ENCODE data around the gene ZC3H14. TPM values are rescaled to one million over a fixed set of nuclear protein-coding genes. Genes with fewer than 3 reads are reported as not detected.

Gene ZC3H14
- total RNA-seq, 4 donors from 2014 or later, result 34.0 to 49.5 (median 42.4) TPM

- intact Hi-C loops (cut with DNase I; ENCODE audit: low total_unique reads), result loop anchor here (5.0 to 10.0 kb wide), 4 partner anchors 166 to 1706 kb away; partner anchors contain the start of genes EFCAB11, GALC, PSMC1 and SPATA7
- peaks cover 24 to 35% of the 10 kb centered on the region in 2 donors for H3K4me1 ChIP-seq
- in situ Hi-C loops (cut with MboI; ENCODE audit: low sequenced_read_pairs in 4 of 4), result loop anchor here in 2 of 4 donors (10.0 to 25.0 kb wide), 2 partner anchors 56 to 1836 kb away; partner anchors contain the start of gene CALM1 (in 1 of the 2)
Measured at GRCh38 chr14:88551094-88551870, 11.6 kb upstream of the ZC3H14 start.

GRCh38 chr14:88551980-88552431 is 10.8 kb upstream of the ZC3H14 start:
- Histone ChIP-seq H3K27me3 (no peaks in the 10 kb centered on the region), H3K4me3 (peak overlapping the region; percentile 74 to 82 (median 77)), H3K9me3 (no peaks in the 10 kb centered on the region), H3K36me3 (peaks cover 0 to 18% of the 10 kb centered on the region in 2 donors), H3K4me1 (peaks cover 24 to 35% of the 10 kb centered on the region in 2 donors), H3K27ac (peak overlapping the region; percentile 79 to 94 (median 84))
- intact Hi-C loops (cut with DNase I; ENCODE audit: low total_unique reads), result loop anchor here (5.0 to 10.0 kb wide), 4 partner anchors 167 to 1705 kb away; partner anchors contain the start of genes EFCAB11, GALC, PSMC1 and SPATA7
- ATAC-seq, result peak; percentile 4 to 9
- DNase-seq, result peak in 1 of 2 donors; percentile 16
- in situ Hi-C loops (cut with MboI; ENCODE audit: low sequenced_read_pairs in 4 of 4), result loop anchor here in 2 of 4 donors (10.0 to 25.0 kb wide), 2 partner anchors 57 to 1835 kb away; partner anchors contain the start of gene CALM1 (in 1 of the 2)
- TF ChIP-seq CTCF (IDR thresholded peaks at IDR 0.05 in 4 of 5, conservative IDR thresholded peaks at IDR 0.05 in 1 of 5) (no peak), POLR2A (IDR thresholded peaks at IDR 0.05) (no peak)

More at GRCh38 chr14:88551094-88551870, 11.6 kb upstream of the ZC3H14 start:
- ATAC-seq (peak; percentile 81 to 83), DNase-seq (peak; percentile 55 to 77)
- peaks cover 0 to 18% of the 10 kb centered on the region in 2 donors for H3K36me3 ChIP-seq
- no peaks in the 10 kb centered on the region for H3K27me3 ChIP-seq
- H3K9me3 ChIP-seq, result no peaks in the 10 kb centered on the region
- TF ChIP-seq POLR2A (IDR thresholded peaks at IDR 0.05) (peak; percentile 49 to 56), CTCF (IDR thresholded peaks at IDR 0.05 in 4 of 5, conservative IDR thresholded peaks at IDR 0.05 in 1 of 5) (peak; percentile 30 to 47 (median 43))
- peak overlapping the region; percentile 74 to 82 (median 77) for H3K4me3 ChIP-seq
- peak overlapping the region; percentile 79 to 94 (median 84) for H3K27ac ChIP-seq

- H3K27me3 ChIP-seq, result no peaks in the 10 kb centered on the region
- TF ChIP-seq POLR2A (IDR thresholded peaks at IDR 0.05) (no peak), CTCF (IDR thresholded peaks at IDR 0.05 in 4 of 5, conservative IDR thresholded peaks at IDR 0.05 in 1 of 5) (no peak)
- H3K4me1 ChIP-seq, result peaks cover 24 to 35% of the 10 kb centered on the region in 2 donors
- no peak for ATAC-seq
- in situ Hi-C loops (cut with MboI; ENCODE audit: low sequenced_read_pairs in 4 of 4), result loop anchor here in 2 of 4 donors (10.0 to 25.0 kb wide), 2 partner anchors 58 to 1834 kb away; partner anchors contain the start of gene CALM1 (in 1 of the 2)
- H3K9me3 ChIP-seq, result no peaks in the 10 kb centered on the region
- H3K27ac ChIP-seq, result peak overlapping the region; percentile 79 to 94 (median 84)
- peaks cover 0 to 18% of the 10 kb centered on the region in 2 donors for H3K36me3 ChIP-seq
- intact Hi-C loops (cut with DNase I; ENCODE audit: low total_unique reads), result loop anchor here (5.0 to 10.0 kb wide), 4 partner anchors 168 to 1704 kb away; partner anchors contain the start of genes EFCAB11, GALC, PSMC1 and SPATA7
- peak overlapping the region in 3 of 4 donors; percentile 75 to 82 (median 79) for H3K4me3 ChIP-seq
- DNase-seq, result no peak
Measured at GRCh38 chr14:88552876-88553275, 10.0 kb upstream of the ZC3H14 start.

GRCh38 chr14:88553886-88554456 is 8.9 kb upstream of the ZC3H14 start:
- intact Hi-C loops (cut with DNase I; ENCODE audit: low total_unique reads) (loop anchor here (2.0 to 10.0 kb wide), 5 partner anchors 61 to 1703 kb away; partner anchors contain the start of genes EFCAB11, GALC, PSMC1 and SPATA7), in situ Hi-C loops (cut with MboI; ENCODE audit: low sequenced_read_pairs in 4 of 4) (loop anchor here in 2 of 4 donors (10.0 to 25.0 kb wide), 2 partner anchors 59 to 1833 kb away; partner anchors contain the start of gene CALM1 (in 1 of the 2))
- Histone ChIP-seq H3K4me1 (peaks cover 24 to 35% of the 10 kb centered on the region in 2 donors), H3K27me3 (no peaks in the 10 kb centered on the region), H3K9me3 (no peaks in the 10 kb centered on the region), H3K36me3 (peaks cover 0 to 13% of the 10 kb centered on the region in 2 donors), H3K4me3 (peak overlapping the region; percentile 62 to 81 (median 66)), H3K27ac (peak overlapping the region; percentile 79 to 94 (median 86))
- no peak for TF ChIP-seq CTCF (IDR thresholded peaks at IDR 0.05 in 4 of 5, conservative IDR thresholded peaks at IDR 0.05 in 1 of 5)
- no peak for TF ChIP-seq POLR2A (IDR thresholded peaks at IDR 0.05)
- ATAC-seq, result no peak
- no peak for DNase-seq
